ENCODE data around the gene TSPEAR.
"Not testable (repeated sequence)": the region's sequence is repeated elsewhere in the genome, so short reads cannot be mapped to it uniquely, and the experiment has no call there.

TSPEAR gene

GRCh38 chr21:44601596-44602462 lies 109.5 kb downstream of the TSPEAR start:
- DNase-seq, result no peak

- not testable (repeated sequence) for DNase-seq
Observed at GRCh38 chr21:44601091-44601490, 110.3 kb downstream of the TSPEAR start.

- not testable (repeated sequence) for DNase-seq
Observed at GRCh38 chr21:44600118-44600978, 111.0 kb downstream of the TSPEAR start, which contains the start of gene KRTAP10-7. KRTAP10-7 (plus strand) TSS chr21:44600597; CDS start chr21:44600622, 25 bp downstream.

- DNase-seq, result no peak
Observed at GRCh38 chr21:44599264-44600029, 111.9 kb downstream of the TSPEAR start.

GRCh38 chr21:44598061-44598460 lies 113.3 kb downstream of the TSPEAR start:
- DNase-seq, result no peak

- DNase-seq, result no peak
Observed at GRCh38 chr21:44596068-44596725, 115.2 kb downstream of the TSPEAR start.

GRCh38 chr21:44595524-44595923 lies 115.8 kb downstream of the TSPEAR start:
- DNase-seq, result no peak

GRCh38 chr21:44594406-44594916 lies 116.9 kb downstream of the TSPEAR start:
- DNase-seq, result no peak

GRCh38 chr21:44593598-44594405 lies 117.6 kb downstream of the TSPEAR start:
- no peak for DNase-seq

GRCh38 chr21:44592446-44593311 lies 118.7 kb downstream of the TSPEAR start, which contains the start of gene KRTAP10-6:
KRTAP10-6 (minus strand) TSS chr21:44592505; CDS start chr21:44592484, 21 bp downstream.
- DNase-seq, result no peak

- DNase-seq, result not testable (repeated sequence)
Observed at GRCh38 chr21:44591801-44592130, 119.6 kb downstream of the TSPEAR start.

- not testable (repeated sequence) for DNase-seq
Observed at GRCh38 chr21:44590897-44591800, 120.2 kb downstream of the TSPEAR start.

GRCh38 chr21:44590311-44590721 lies 121.1 kb downstream of the TSPEAR start:
- DNase-seq, result no peak

- DNase-seq, result no peak
Observed at GRCh38 chr21:44589586-44590305, 121.6 kb downstream of the TSPEAR start.

GRCh38 chr21:44589094-44589493 lies 122.3 kb downstream of the TSPEAR start:
- no peak for DNase-seq

- no peak for DNase-seq
Observed at GRCh38 chr21:44585892-44586291, 125.5 kb downstream of the TSPEAR start.

- peak; percentile 25 for DNase-seq
Observed at GRCh38 chr21:44583800-44584147, 127.6 kb downstream of the TSPEAR start.

- no peak for DNase-seq
Observed at GRCh38 chr21:44583089-44583799, 128.1 kb downstream of the TSPEAR start.
